K562 (cell line): ENCODE measurements around the gene BLVRA. TPM values are rescaled to one million over a fixed set of nuclear protein-coding genes. Genes with fewer than 3 reads are reported as not detected.
A peak's percentile ranks its signal among the peaks of the same experiment; 100 is the strongest.

Source experiments
- COPS2 ChIP-seq: fragments of 450-650 bp; conservative IDR thresholded peaks from 2 replicates; pipeline ENCODE4 v1.6.1; 2016; ENCODE audit warnings: mild to moderate bottlenecking, moderate library complexity
- CREB3 ChIP-seq: fragments of 450-650 bp; conservative IDR thresholded peaks from 2 replicates; pipeline ENCODE4 v1.6.1; 2016; ENCODE audit warnings: missing genetic modification characterization, low read depth, mild to moderate bottlenecking, missing compliant biosample characterization, moderate library complexity
- ETV1 ChIP-seq: fragments of 450-650 bp; conservative IDR thresholded peaks from 2 replicates; pipeline ENCODE4 v1.6.1; 2016; ENCODE audit warnings: missing genetic modification characterization, control low read depth, low read depth, missing compliant biosample characterization
- JUND ChIP-seq, 2 experiments: IDR thresholded peaks; 2 replicates in 1 of 2; 3 replicates in 1 of 2; pipeline ENCODE4 v1.6.1; 2011; ENCODE audit warnings: borderline replicate concordance in 2 of 2, low read depth in 2 of 2, low read length in 2 of 2, improper control_type of control experiment in 1 of 2, missing biosample characterization in 1 of 2, missing genetic modification characterization in 1 of 2, missing genetic modification reagents in 1 of 2
- KAT8 ChIP-seq: fragments of 450-650 bp; IDR thresholded peaks from 2 replicates; pipeline ENCODE4 v1.6.1; 2016; ENCODE audit warnings: low read depth, mild to moderate bottlenecking
- MLX ChIP-seq, 2 experiments: fragments of 450-650 bp in 1 of 2; sonication (generic) in 1 of 2; formaldehyde crosslinking; conservative IDR thresholded peaks; 2 replicates each; pipeline versions ENCODE4 v1.4.0 to v1.8.1; 2020 to 2022; ENCODE audit warnings: mild to moderate bottlenecking in 1 of 2, missing genetic modification reagents in 1 of 2
- NBN ChIP-seq: fragments of 450-650 bp; IDR thresholded peaks from 2 replicates; pipeline ENCODE4 v1.6.1; 2016; ENCODE audit warnings: low read depth, mild to moderate bottlenecking
- NELFE ChIP-seq: IDR thresholded peaks from 2 replicates; pipeline ENCODE4 v1.6.1; 2011; ENCODE audit warnings: mild to moderate bottlenecking; ENCODE audit not compliant: insufficient read depth, insufficient read length
- NFE2L1 ChIP-seq: fragments of 450-650 bp; IDR thresholded peaks from 2 replicates; pipeline ENCODE4 v1.6.1; 2016; ENCODE audit warnings: missing genetic modification characterization, low read depth, mild to moderate bottlenecking, missing compliant biosample characterization, moderate library complexity, borderline replicate concordance
- NFIC ChIP-seq: fragments of 450-650 bp; IDR thresholded peaks from 2 replicates; pipeline ENCODE4 v1.6.1; 2017; ENCODE audit warnings: mild to moderate bottlenecking, inconsistent platforms
- RREB1 ChIP-seq: fragments of 250-450 bp; sonication (Bioruptor Pico); IDR thresholded peaks from 2 replicates; pipeline ENCODE4 v1.4.0; 2020
- ZNF644 ChIP-seq: fragments of 200-800 bp; sonication (Bioruptor generic); IDR thresholded peaks from 2 replicates; pipeline ENCODE4 v1.6.1; 2016; ENCODE audit warnings: low read depth, missing genetic modification characterization, missing compliant biosample characterization
- ZNF717 ChIP-seq: fragments of 250-450 bp; sonication (Bioruptor Pico); IDR thresholded peaks from 2 replicates; pipeline ENCODE4 v1.5.0; 2021
- ZNF76 ChIP-seq: fragments of 250-450 bp; sonication (Bioruptor Pico); IDR thresholded peaks from 2 replicates; pipeline ENCODE4 v1.4.0; 2020; ENCODE audit warnings: mild to moderate bottlenecking, moderate library complexity, borderline replicate concordance
- ZNF780A ChIP-seq: fragments of 250-450 bp; sonication (Bioruptor Pico); IDR thresholded peaks from 2 replicates; pipeline ENCODE4 v1.5.0; 2021; ENCODE audit warnings: mild to moderate bottlenecking
- ZNF79 ChIP-seq: fragments of 250-450 bp; sonication (Bioruptor Pico); IDR thresholded peaks from 2 replicates; pipeline ENCODE4 v1.4.0; 2020; ENCODE audit warnings: low read depth, mild to moderate bottlenecking, moderate library complexity
- polyA plus RNA-seq, 8 experiments: library from polyadenylated mRNA; depleted of rRNA in 4 of 8; stranded (reverse) in 5 of 8; unstranded in 3 of 8; fragments of >200 nt; fragmentation: Nextera tagmentation in 2 of 8; fragmentation: Illumina TruSeq in 1 of 8; extraction: Ambion mirVana in 2 of 8; extraction: Trizol in 1 of 8; gene quantifications; 2 replicates each; pipeline versions ENCODE4 v1.2.1 to v1.2.3, GENCODE V29; 2011 to 2014; ENCODE audit warnings: inconsistent platforms in 1 of 8, missing spikeins in 1 of 8
- total RNA-seq, 7 experiments: library from RNA; depleted of rRNA in 6 of 7; stranded (reverse); fragments of >200 nt in 6 of 7; fragmentation: Illumina TruSeq in 2 of 7; extraction: Trizol in 2 of 7; gene quantifications; 2 replicates each; pipeline versions ENCODE4 v1.2.1 to v1.2.3, GENCODE V29; 2011 to 2021; ENCODE audit warnings: low replicate concordance in 1 of 7

BLVRA gene
- total and polyA plus RNA-seq, 9 of the 15 experiments (the other 6 are each of a cell fraction or from before 2014, with no cell fraction given) = 48.5 to 147 (median 61.5) TPM

- TF ChIP-seq MLX (CRISPR knock-in tag; conservative IDR thresholded peaks at IDR 0.05) (no peak), CREB3 (tag) (no peak), COPS2 (no peak), ZNF79 (no peak), ETV1 (tag) (no peak), NELFE (no peak), NBN (no peak), ZNF717 (CRISPR knock-in tag) (no peak), NFIC (no peak), ZNF780A (CRISPR knock-in tag) (no peak), KAT8 (no peak), RREB1 (CRISPR knock-in tag) (0 out of 2 replicates have a peak, but pooled peaks have one; percentile 21), NFE2L1 (tag) (no peak), ZNF644 (no peak), ZNF76 (CRISPR knock-in tag) (no peak), JUND (IDR thresholded peaks at IDR 0.05; ENCODE audit: borderline replicate concordance, low read depth, low read length) (no peak), JUND (tag; IDR thresholded peaks at IDR 0.05; ENCODE audit: borderline replicate concordance, low read depth, low read length) (no peak)
Measured at GRCh38 chr7:43758822-43759683, 573 bp downstream of the BLVRA start (continued).
